HPDE6-E6E7 (cell line): ENCODE data around the gene TFAP2B.

ENCODE experiments used
- DNase-seq: peaks from one replicate; pipeline ENCODE4 v3.0.0; 2011; ENCODE audit warnings: missing footprints; ENCODE audit errors: extremely low spot score

TFAP2B gene

DNA sequence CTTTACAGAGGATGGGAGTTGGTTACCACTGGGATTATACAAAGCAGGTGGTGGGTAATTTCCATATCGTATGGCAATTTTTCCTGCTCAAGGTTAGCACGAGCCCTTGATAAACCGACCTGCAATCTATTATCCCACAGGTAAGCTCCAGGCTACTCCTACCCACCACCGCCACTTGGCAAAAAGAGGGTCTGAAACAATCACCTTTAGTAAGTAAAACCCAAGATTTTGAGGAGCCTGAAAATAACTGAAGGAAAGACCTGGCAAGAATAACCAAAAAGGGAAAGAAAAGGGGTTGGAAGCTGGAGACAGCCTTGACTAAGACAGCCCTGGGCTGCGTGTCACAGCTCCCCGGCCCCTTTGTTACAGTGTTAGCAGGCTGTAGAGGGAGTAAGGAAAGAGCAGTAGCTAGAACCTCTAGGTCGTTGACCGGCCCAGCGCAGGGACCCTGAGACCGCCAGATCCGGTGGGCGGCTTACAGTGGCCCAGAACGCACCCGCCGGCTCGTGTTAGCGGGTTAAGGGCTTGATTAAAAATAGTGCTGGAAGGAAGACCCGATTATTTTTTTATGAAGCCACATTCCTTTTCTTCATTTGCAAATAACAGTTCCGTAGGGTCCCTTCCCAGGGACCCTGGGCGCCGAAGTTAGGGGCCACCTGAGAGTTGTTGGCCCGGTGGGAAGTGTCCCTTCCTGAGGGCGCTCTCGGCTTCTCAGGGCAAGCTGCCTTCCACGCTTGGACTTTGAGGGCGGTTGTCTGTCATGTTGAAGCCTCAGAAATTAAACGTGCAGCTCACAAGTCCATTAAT, 30.5 kb downstream of the TFAP2B start:
- no peak for DNase-seq

GRCh38 chr6:50849796-50850180, 31.1 kb downstream of the TFAP2B start:
- DNase-seq = no peak

DNA sequence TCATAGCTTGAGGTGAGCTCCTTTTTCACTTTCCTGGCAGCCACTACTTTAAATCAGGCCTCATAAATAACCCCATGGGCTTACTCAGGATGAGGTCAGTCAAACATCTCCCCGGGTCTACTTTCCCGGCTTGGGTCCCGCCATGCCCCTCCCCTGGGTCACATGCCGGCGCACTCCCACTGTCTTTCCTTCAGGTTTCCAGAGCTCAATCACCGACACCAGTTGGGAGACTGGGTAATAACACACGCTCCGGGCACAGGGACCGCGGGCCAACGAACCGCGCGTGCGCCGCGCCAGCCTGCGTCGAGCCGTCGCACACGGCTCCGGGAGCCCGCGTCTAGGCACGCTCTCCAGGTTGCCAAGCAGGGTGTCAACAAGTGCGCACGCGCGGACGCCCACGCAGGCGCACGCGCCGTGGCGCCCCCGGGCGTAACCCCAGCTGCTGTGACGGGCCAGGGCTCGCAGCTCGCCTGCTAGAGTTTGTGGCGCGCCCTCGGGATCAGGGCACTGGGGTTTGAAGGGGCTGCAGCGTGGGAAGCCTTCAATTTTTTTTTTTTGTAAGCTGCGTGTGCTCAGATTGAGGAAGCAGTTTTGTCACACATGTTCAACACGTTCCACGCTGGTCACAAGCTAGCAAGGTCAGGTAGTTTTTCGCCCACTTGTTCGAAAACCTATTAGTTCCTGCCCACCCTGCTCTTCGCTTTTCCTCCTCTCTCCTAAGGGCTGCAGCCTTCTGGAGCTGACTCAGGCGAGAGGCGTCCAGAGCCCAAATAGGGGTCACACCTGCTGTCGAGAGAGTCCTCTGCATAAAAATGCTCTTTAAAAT, 31.8 kb downstream of the TFAP2B start:
- no peak for DNase-seq

GRCh38 chr6:50851049-50851845, 32.6 kb downstream of the TFAP2B start:
- no peak for DNase-seq

GRCh38 chr6:50853939-50854338, 35.3 kb downstream of the TFAP2B start:
- DNase-seq = no peak

DNA sequence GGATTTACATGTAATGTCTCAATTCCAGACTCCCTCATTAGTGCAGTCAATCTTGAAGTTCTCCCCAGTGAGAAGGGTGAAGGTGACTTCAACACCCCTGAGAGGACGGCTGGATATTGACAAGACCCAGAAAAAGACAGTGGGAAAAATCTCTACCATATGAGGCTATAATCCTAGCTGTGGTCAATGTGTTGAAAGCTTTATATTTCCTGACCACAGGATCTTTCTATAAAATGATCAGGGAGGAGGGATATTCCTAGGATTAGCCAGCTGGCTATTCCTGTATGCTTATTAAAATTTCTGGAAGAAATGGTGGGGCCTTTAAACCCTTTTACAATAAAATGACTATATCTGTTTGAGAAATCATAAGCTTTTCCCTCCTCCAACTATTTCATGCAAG, 43.0 kb downstream of the TFAP2B start:
- DNase-seq = no peak

DNA sequence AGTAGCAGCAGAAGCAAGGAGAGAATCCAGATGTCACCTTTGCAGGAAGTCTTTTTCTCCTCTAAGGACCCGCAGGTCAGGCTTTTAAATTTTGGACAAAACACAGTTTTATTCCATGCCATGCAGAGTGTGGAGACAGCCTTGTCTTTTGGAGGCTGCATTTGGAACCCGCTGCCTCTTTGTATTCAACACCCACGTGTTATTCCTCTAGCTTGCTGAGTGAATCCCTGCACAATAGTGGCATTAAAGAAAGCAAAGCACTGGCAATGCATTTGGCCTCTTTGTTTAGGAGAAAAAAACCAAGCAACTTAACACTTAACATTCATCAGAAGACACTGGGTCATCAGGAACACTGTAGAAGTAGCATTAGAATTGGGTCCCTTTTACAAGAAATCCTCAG, 43.5 kb downstream of the TFAP2B start:
- DNase-seq = no peak

- no peak for DNase-seq
These were observed 45.9 kb downstream of the TFAP2B start for GRCh38 chr6:50864601-50865000.

- DNase-seq = no peak
These were observed 49.8 kb downstream of the TFAP2B start for GRCh38 chr6:50868466-50868865.

GRCh38 chr6:50873167-50873566, 54.5 kb downstream of the TFAP2B start:
- DNase-seq = no peak

- no peak for DNase-seq
These were observed 65.7 kb downstream of the TFAP2B start for GRCh38 chr6:50884364-50884763.

DNA sequence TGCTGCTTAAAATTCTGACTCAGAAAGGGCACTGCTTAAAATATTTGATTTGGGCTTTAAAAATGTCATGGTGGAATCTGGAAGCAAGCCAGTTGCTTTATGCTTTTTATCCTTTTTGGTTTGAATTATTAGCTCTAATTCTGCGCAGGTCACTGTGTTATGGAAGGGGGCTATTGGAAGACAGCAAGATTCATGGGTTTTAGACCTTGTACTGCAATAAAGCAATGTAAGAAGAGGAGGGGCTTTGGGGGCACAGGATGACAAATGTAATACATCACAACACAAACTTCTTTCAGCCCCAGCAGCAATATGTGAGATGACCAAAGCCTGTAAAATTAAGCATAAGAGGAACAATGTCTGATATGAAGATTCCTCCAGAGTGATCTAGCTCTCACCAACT, 68.4 kb downstream of the TFAP2B start:
- DNase-seq = no peak

DNA sequence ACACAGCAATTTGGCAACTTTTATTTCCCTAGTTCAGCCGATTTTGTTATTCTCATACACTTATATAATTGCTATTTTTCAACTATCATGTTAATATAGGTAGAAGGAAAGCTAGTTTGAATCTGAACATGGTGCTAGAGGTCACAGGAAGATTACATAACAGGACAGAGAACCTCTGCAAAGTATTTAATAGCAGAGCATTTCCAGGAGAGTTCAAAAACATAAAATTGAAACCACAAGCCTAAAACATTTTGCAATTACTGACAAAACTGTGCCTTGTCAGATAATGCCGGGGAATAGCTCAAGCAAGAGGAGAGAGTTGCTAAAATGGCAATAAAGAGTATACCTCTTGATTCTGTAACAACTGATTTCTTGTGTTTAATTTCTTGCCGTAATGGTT, 70.8 kb downstream of the TFAP2B start:
- no peak for DNase-seq

DNA sequence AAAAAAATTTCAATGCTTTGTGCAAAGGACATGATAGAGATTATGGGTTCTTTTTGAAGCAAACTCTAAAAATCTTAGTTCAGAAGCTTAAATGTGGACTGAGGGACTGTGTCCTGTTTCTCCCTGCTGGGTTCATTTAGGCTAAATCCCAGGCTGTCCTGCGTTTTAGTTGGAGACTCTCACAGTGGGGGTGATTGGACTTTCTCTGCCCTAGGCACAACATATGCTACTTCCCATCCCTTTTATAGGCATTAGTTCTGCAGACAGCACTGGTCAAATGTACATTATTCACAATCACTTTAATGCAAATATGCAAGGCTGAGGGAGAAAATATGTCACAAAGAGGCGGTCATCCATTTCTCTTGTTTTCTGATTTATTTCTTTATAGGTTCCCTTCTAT, 71.3 kb downstream of the TFAP2B start:
- no peak for DNase-seq

DNA sequence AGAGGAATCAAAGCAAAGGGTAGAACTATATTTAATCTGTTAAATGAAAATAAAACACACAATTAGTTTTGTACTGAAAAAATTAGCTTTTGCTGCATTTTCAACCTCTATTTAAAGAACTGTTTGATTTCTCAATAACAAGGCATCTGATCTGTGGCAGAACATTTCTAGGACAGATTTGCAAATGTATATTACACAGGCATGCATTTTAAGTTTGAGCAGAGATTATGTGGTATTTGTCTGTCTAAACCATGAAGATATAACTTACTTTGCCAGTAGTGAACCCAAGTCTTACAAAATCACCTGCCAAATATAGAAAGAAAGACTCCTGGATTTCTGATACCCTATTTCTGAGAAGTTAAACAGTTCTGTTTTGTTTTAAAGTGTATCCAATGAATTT, 71.9 kb downstream of the TFAP2B start:
- no peak for DNase-seq

DNA sequence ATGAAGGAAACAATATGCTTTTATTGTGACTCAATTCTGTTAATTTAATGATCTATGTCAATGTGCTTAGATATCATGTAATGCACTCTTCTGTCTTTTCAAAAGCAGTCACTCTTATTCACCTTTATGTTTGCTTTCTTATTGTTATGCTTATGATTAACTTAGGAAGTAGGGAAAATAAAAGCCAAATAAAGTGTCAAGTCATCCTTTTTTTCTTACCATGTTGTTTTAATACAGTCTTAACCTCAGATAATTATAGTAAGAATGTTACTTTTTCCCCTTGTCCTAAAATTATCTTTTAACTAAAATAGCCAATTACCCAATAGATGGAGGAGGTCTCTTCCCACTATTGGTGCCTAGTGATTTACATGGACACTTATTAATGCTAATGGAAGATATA, 72.6 kb downstream of the TFAP2B start:
- DNase-seq = no peak
